ENCODE results near the gene XRCC1.
"Not testable (repeated sequence)": the region's sequence is repeated elsewhere in the genome, so short reads cannot be mapped to it uniquely, and the experiment has no call there.

The XRCC1 gene

GRCh38 chr19:43575955-43576878, 890 bp upstream of the XRCC1 start:
- DNase-seq (ENCODE audit: low read depth): no peak

GRCh38 chr19:43574424-43575155, 737 bp downstream of the XRCC1 start:
- DNase-seq (ENCODE audit: low read depth): peak; percentile 79

GRCh38 chr19:43572171-43572588, 3.1 kb downstream of the XRCC1 start:
- DNase-seq (ENCODE audit: low read depth): no peak

DNA sequence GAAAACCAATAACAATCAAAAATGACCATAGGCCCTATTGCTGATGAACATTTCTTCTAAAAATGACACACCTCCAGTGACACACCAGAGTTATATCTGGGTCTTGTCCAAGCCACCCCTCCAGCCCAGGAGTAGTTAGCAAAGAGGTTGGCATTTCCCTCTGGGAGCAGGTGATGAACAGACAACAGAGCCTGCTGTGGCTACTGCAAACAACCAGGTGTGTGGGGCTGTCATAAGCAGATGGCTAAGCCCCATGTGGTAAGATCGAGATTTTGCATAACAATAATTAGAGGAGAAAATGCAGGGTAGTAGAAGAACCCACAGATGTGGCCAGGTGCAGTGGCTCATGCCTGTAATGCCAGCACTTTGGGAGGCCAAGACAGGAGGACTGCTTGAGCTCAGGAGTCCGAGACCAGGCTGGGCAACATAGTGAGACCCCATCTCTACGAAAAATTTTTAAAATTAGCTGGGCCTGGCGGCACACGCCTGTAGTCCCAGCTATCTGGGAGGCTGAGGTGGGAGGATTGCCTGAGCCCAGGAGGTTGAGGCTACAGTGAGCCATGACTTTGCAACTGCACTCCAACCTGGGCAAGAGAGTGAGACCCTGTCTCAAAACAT, 5.0 kb downstream of the XRCC1 start:
- peak; percentile 22 for DNase-seq (ENCODE audit: low read depth)

DNA sequence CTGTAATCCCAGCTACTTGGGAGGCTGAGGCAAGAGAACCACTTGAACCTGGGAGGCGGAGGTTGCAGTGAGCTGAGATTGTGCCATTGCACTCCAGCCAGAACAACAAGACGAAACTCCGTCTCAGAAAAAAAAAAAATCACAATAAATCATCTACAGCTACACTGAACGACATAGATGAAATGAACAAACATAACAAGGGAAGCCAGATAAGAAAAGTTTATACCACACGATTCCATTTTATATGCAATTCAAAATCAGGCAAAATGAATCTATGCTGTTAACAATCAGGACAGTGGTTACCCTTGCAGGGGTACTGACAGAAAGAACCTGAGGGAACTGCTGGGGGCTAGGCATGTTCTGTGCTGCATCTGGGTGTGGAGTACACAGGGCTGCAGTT, 5.7 kb downstream of the XRCC1 start:
- DNase-seq (ENCODE audit: low read depth): no peak

- DNase-seq (ENCODE audit: low read depth): no peak
Observed at GRCh38 chr19:43564800-43565199, 10.5 kb downstream of the XRCC1 start.

DNA sequence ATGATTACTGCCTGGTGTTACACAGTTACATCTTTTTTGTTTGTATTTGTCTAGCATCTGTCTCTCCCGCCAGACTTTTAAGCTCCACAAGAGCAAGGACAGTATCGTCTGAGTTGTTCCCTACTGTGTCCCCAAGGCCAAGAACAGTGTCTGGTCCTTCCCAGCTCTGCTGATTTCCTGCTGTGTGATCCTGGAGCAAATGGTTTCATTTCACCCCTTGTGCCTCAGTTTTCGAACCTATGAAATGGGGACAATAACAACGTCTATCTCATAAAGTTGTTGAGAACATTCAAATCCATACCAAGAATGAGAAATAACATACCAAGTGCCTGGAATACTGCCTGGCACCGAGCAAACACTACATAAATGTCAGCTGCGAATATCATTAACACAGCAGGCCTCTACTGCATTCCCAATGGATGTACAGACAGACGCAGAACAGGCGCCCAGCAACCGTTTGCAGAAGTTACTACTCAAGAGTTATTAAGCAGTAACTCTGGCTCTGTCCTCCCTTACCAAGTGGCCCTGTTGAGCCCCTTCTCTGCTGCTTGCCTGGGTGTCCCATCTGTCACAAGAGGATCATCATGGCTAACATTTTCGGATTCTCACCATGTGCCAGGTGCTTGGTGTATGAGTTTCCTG, 11.4 kb downstream of the XRCC1 start:
- DNase-seq (ENCODE audit: low read depth): no peak

DNA sequence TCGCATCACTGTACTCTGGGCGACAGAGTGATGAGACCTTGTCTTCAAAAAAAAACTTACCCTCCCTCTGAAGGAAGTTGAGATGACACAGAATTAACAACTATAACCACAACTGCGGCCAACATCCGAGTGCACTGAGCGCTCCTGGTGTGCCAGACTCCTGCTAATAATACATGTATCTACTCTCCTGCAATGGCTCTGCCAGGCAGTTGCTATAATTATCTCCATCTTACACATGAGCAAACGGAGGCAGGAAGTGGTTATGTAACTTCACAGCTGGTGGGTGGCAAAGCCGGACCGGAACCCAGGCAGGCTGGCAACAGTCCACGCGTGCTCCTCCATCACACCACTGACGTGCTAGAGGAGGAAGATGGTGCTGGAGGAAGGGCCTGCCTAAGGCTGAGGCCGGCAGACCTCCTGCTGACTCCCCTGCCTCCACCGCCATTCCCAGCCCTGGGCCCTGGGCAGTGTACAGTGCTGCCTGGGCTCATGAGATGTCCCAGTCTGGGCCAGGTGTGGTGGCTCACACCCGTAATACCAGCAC, 12.6 kb downstream of the XRCC1 start:
- peak; percentile 95 for DNase-seq (ENCODE audit: low read depth)

GRCh38 chr19:43562226-43562697, 13.1 kb downstream of the XRCC1 start:
- no peak for DNase-seq (ENCODE audit: low read depth)

DNA sequence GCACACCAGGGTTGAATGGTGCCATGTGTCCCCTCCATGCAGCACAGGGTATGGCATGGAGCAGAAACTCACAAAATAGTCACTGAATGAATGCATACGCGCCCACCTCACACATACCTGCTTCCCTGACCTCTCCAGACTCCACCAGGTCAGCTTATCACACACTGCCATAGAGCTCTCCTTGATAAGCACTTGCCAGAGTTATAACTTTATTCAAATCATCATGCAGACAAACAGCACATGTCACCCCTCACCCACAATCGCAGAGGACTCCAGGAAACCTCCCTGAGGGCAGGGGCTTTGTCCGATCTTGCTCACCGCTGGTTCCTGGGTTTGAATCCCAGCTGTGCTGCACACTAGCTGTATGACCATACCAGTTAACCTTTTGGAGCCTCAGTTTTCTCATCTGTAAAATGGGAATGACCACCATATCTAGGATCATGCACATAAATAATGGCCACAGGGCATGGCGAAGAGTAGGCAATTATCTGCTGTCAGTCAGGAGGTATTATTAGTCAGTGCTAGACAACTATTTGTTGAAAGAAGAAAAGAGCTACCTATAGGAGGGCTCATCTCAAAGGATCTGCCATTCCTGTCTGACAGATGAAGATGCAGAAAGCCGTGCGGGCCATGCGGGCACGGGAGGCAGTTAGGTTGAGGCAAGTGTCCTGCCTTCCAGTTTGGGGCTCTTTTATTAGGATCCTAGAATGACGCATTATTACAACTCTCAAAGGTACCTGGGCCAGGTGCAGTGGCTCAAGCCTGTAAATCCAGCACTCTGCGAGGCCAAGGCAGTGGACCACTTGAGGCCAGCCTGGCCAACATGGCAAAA, 14.0 kb downstream of the XRCC1 start:
- no peak for DNase-seq (ENCODE audit: low read depth)

GRCh38 chr19:43560687-43561086, 14.6 kb downstream of the XRCC1 start:
- peak; percentile 78 for DNase-seq (ENCODE audit: low read depth)

GRCh38 chr19:43555185-43555770, 20.0 kb downstream of the XRCC1 start:
- DNase-seq (ENCODE audit: low read depth): peak; percentile 74

GRCh38 chr19:43554317-43554895, 20.9 kb downstream of the XRCC1 start:
- DNase-seq (ENCODE audit: low read depth): no peak

DNA sequence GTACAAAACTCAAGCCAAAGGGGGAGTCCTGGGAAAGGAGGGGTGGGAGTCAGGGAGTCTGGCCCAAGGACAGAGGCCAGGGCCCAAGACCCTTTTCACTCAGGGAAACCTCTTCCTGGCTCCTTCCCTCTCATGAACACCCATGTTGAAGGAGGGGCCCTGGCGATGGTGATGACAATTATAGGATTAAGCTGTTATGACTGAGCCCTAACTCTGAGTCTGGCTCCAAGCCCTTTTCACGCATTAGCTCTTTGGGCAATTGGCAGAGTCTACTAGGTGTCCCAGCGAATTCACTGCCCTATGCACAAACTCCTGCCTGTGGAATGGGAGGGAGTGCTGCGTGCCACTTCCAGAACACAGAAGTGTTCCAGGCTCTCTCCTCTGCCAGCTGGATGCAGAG, 21.7 kb downstream of the XRCC1 start:
- DNase-seq (ENCODE audit: low read depth): no peak

DNA sequence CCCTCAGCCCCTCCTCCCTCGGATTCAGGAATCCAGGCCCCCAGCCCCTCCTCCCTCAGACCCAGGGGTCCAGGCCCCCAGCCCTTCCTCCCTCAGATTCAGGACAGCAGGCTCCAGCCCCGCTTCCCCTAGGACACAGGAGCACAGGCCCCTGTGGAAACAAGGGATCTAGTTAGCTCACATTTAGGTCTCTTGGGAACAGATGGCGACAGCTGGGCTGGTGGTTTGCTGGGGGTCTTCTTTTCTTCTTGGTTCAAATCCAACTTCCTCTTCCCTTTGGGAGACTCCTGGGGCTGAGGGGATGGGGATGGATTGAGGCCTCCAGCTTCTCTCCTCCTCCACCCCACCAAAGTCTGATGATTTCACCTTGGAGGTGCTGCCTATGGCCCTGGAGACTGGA, 22.7 kb downstream of the XRCC1 start:
- DNase-seq (ENCODE audit: low read depth): no peak

- DNase-seq (ENCODE audit: low read depth): no peak
Observed at GRCh38 chr19:43552198-43552450, 23.2 kb downstream of the XRCC1 start.

DNA sequence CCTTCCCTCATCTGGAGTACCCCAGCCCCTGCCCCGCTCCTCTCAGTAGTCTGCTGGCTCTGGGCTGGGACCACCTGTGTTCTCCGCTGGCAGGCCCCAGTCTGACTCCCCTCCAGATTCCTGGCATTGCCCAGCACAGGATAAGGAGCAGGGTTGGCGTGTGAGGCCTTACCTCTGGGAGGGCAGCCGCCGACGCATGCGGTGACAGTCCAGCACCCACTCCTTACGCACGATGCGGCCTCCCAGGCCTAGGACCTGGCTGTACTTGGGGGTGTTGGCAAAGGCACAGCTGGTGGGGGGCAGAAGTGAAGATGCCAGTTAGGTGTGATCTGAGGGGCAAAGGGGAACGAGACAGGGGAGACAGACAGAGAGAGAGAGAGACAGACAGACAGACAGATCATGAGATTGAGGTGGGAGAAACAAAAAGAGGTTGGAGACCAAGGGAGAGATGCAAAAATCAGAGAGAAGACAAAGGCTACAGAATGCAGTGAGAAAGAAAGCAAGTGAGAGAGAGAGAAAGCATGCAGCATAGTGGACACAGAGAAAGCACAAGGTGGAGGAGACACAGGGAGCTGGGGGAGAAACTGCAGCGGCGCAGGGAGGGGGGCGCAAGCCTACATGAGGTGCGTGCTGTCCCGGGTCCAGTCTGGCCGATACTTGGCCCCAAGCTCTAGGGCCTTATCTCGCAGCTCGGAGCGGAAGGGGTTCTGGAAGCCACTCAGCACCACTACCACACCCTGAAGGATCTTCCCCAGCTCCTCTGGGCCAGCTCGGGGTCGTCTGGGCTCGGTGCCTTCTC, 23.7 kb downstream of the XRCC1 start:
- DNase-seq (ENCODE audit: low read depth): no peak

DNA sequence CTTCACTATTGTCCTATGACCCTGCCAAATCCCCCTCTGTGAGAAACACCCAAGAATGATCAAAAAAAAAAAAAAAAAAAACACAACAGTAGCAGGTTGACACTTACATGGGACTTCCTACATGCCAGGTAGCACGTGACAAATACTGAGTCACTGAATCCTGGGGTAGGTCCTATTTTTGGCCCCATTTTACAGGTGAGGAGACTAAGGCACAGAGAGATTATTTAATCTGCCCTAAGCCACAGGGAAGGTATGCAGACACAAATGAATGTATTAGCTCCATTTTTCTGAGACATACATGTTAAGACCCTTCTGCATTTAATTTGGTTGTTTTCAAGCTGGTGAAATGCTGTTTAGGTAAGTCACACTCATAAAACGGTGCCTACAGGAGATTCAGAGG, 26.6 kb downstream of the XRCC1 start:
- DNase-seq (ENCODE audit: low read depth): no peak

- DNase-seq (ENCODE audit: low read depth): not testable (repeated sequence)
Observed at GRCh38 chr19:43547926-43548325, 27.4 kb downstream of the XRCC1 start.

DNA sequence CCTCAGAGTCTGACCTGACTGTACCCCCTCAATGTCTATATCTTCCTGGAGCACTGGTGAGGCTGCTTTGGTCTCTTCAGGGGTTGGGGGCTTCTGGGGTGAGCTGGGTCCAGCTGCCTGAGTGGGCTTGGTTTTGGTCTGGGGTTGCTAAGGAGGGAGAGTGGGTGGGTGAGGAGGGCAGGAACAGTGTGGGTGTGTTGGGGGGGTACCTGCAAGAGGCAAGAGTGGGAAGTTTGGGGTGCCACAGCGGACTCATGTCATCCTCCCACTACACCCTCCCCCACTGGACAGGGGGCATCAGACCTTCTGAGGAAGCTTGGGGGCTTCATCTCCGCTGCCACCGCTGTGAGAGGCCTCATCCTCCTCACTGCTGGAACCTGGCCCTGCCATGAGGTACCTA, 28.7 kb downstream of the XRCC1 start:
- no peak for DNase-seq (ENCODE audit: low read depth)

All from ELR (cell line).